Psoas muscle (tissue), 8 donors: ENCODE data around the gene ANKFY1. TPM values are rescaled to one million over a fixed set of nuclear protein-coding genes. Genes with fewer than 3 reads are reported as not detected.

Source experiments
- ATAC-seq, 4 donors: fragments of 200-7000 bp; cut with Tn5 transposase; one replicate each; pipeline ENCODE4 v1.9.1; 2020; ENCODE audit warnings: moderate library complexity in 3 of 4, mild to moderate bottlenecking in 2 of 4
- DNase-seq, 2 donors: peaks; one replicate each; pipeline ENCODE4 v3.0.0-alpha.2; 2020
- H3K27ac ChIP-seq: fragments of 200-600 bp; one replicate; pipeline ENCODE4 v1.8.0; 2022
- H3K27me3 ChIP-seq, 3 donors: fragments of 200-600 bp in 1 of 3; one replicate each; pipeline versions ENCODE4 v1.6.1 to v1.8.0; 2013 to 2022; ENCODE audit warnings: low read length in 2 of 3, mild to moderate bottlenecking in 2 of 3, moderate library complexity in 1 of 3; ENCODE audit not compliant: insufficient read depth in 3 of 3
- H3K36me3 ChIP-seq, 2 donors: fragments of 200-600 bp in 1 of 2; one replicate each; pipeline versions ENCODE4 v1.6.1 to v1.8.0; 2013 to 2022; ENCODE audit warnings: low read depth in 1 of 2, mild to moderate bottlenecking in 1 of 2, moderate library complexity in 1 of 2; ENCODE audit not compliant: insufficient read depth in 1 of 2
- H3K4me1 ChIP-seq: fragments of 200-600 bp; one replicate; pipeline ENCODE4 v1.8.0; 2022
- H3K4me3 ChIP-seq: fragments of 200-600 bp; one replicate; pipeline ENCODE4 v1.8.0; 2022; ENCODE audit warnings: mild to moderate bottlenecking
- H3K9me3 ChIP-seq: fragments of 200-600 bp; one replicate; pipeline ENCODE4 v1.8.0; 2022
- WGBS, 3 donors: extraction: QIAGEN DNeasy Blood & Tissue Kit; methylation state at CpG; one replicate each; pipeline versions ENCODE4 v1.1.6 to v1.1.7; 2013; 5-methylcytosine and 5-hydroxymethylcytosine counted together
- intact Hi-C, 2 donors: fragments of 100-400 bp; cut with DNase I; formaldehyde crosslinking; loops; one replicate each; pipeline versions ENCODE4 v1.11.0 to v1.14.2; 2022
- polyA plus RNA-seq, 3 donors: library from polyadenylated mRNA; stranded (reverse); fragments of 200-250 nt; gene quantifications; one replicate each; pipeline ENCODE4 v1.2.3, GENCODE V29; 2013
- total RNA-seq, 4 donors: library from RNA; stranded (reverse); fragmentation: NEBNext Ultra II Directional in 2 of 4; extraction: Animal tissue kit (Norgen Biotek cat#: 25700) in 2 of 4; gene quantifications; one replicate each; pipeline versions ENCODE4 v1.2.1 to v1.2.4, GENCODE V29; 2021 to 2023
- TF ChIP-seq, protein P1 (sequence below): fragments of 200-600 bp; IDR thresholded peaks from one replicate; pipeline ENCODE4 v1.8.0; 2022; ENCODE audit warnings: antibody characterized with exemption
- donor health status: healthy with polysubstance abuse.
- donor health status: DM: no; HTN: no; CAD: no; lungs with moderate emphysema.
- donor health status: Bipolar disorder and iron deficiency.
- donor health status: healthy.
- donor health status: DM: yes; HTN: yes; CAD: no.
- donor health status: DM: no; HTN: no; CAD: no.
- donor health status: DM: no; HTN: no; CAD: no.
- donor health status: DM: yes; HTN: yes; CAD: no.

The ANKFY1 gene
- total and polyA plus RNA-seq, 7 donors: 5.7 to 18.8 (median 12.8) TPM

GRCh38 chr17:4219241-4219640 lies 44.5 kb downstream of the ANKFY1 start:
- Histone ChIP-seq H3K4me3 (no peak overlapping the region), H3K27me3 (no peaks in the 10 kb centered on the region), H3K27ac (peak overlapping the region; percentile 77), H3K36me3 (peaks cover 6 to 23% of the 10 kb centered on the region in 2 donors), H3K9me3 (no peaks in the 10 kb centered on the region), H3K4me1 (peaks cover 27% of the 10 kb centered on the region)
- no peak for DNase-seq
- 69 to 89% (median 71%) methylated on average over 3 of the region's 3 CpGs for WGBS, 3 donors
- ATAC-seq: no peak
- TF ChIP-seq, protein P1, sequence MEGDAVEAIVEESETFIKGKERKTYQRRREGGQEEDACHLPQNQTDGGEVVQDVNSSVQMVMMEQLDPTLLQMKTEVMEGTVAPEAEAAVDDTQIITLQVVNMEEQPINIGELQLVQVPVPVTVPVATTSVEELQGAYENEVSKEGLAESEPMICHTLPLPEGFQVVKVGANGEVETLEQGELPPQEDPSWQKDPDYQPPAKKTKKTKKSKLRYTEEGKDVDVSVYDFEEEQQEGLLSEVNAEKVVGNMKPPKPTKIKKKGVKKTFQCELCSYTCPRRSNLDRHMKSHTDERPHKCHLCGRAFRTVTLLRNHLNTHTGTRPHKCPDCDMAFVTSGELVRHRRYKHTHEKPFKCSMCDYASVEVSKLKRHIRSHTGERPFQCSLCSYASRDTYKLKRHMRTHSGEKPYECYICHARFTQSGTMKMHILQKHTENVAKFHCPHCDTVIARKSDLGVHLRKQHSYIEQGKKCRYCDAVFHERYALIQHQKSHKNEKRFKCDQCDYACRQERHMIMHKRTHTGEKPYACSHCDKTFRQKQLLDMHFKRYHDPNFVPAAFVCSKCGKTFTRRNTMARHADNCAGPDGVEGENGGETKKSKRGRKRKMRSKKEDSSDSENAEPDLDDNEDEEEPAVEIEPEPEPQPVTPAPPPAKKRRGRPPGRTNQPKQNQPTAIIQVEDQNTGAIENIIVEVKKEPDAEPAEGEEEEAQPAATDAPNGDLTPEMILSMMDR: no peak
- intact Hi-C loops: loop anchor here (5.0 kb wide), 4 partner anchors 43 to 193 kb away; partner anchors contain the start of genes ANKFY1 (in 2 of the 2) and UBE2G1 (in 1 of the 2)

- no peaks in the 10 kb centered on the region for H3K27me3 ChIP-seq
- intact Hi-C loops: loop anchor here (1.0 to 5.0 kb wide), 7 partner anchors 32 to 197 kb away; partner anchors contain the start of genes ANKFY1 (in 2 of the 2) and UBE2G1 (in 1 of the 2)
- no peaks in the 10 kb centered on the region for H3K9me3 ChIP-seq
- H3K36me3 ChIP-seq: peaks cover 6 to 14% of the 10 kb centered on the region in 2 donors
- peaks cover 30% of the 10 kb centered on the region for H3K4me1 ChIP-seq
- TF ChIP-seq, protein P1: no peak
- DNase-seq (no peak), ATAC-seq (peak in 2 of 4 donors; percentile 19 to 43)
- peak overlapping the region; percentile 89 for H3K27ac ChIP-seq
- 51 to 72% (median 61%) methylated on average over 6 of the region's 6 CpGs for WGBS, 3 donors
- H3K4me3 ChIP-seq: peak overlapping the region; percentile 47
Observed at GRCh38 chr17:4215882-4216570, 47.8 kb downstream of the ANKFY1 start.

GRCh38 chr17:4214157-4214556 lies 49.6 kb downstream of the ANKFY1 start:
- Histone ChIP-seq H3K27ac (peak overlapping the region; percentile 89), H3K9me3 (no peaks in the 10 kb centered on the region), H3K4me3 (peak overlapping the region; percentile 19), H3K27me3 (no peaks in the 10 kb centered on the region), H3K4me1 (peaks cover 16% of the 10 kb centered on the region), H3K36me3 (peaks cover 4 to 23% of the 10 kb centered on the region in 2 donors)
- intact Hi-C loops: loop anchor here in 1 of 2 donors (2.0 kb wide), 1 partner anchor 91 kb away; no protein-coding TSS in a partner anchor
- ATAC-seq: peak; percentile 36 to 62 (median 45)
- WGBS, 3 donors: 29 to 46% (median 36%) methylated on average over 6 of the region's 6 CpGs
- no peak for DNase-seq
- TF ChIP-seq, protein P1: no peak

GRCh38 chr17:4209611-4210010 lies 54.2 kb downstream of the ANKFY1 start:
- intact Hi-C loops: loop anchor here in 1 of 2 donors (5.0 kb wide), 1 partner anchor 158 kb away; the partner anchor contains the start of gene UBE2G1
- Histone ChIP-seq H3K36me3 (peaks cover 3 to 54% of the 10 kb centered on the region in 2 donors), H3K4me1 (peaks cover 13% of the 10 kb centered on the region), H3K27me3 (no peaks in the 10 kb centered on the region), H3K27ac (peak overlapping the region; percentile 89), H3K9me3 (no peaks in the 10 kb centered on the region), H3K4me3 (no peak overlapping the region)
- ATAC-seq (peak; percentile 51 to 84 (median 78)), DNase-seq (no peak)
- 58 to 60% (median 59%) methylated on average over 7 of the region's 7 CpGs for WGBS, 3 donors
- TF ChIP-seq, protein P1: no peak
